Pancreas (tissue), 10 donors: ENCODE results near the gene CCBE1. TPM values are rescaled to one million over a fixed set of nuclear protein-coding genes. Genes with fewer than 3 reads are reported as not detected.
"Not testable (repeated sequence)": the region's sequence is repeated elsewhere in the genome, so short reads cannot be mapped to it uniquely, and the experiment has no call there.

Experiments used
- ATAC-seq, 4 donors: fragments of 200-7000 bp; cut with Tn5 transposase; one replicate each; pipeline versions ENCODE4 v1.8.0 to v1.9.1; 2020; ENCODE audit warnings: mild to moderate bottlenecking in 4 of 4, moderate library complexity in 4 of 4
- DNase-seq, 6 donors: peaks; one replicate each; pipeline ENCODE4 v3.0.0-alpha.2; 2020
- FAIRE-seq: peaks from 2 replicates; lab custom pipeline; 2012; peaks lifted over from hg19 to GRCh38; lab: Jason Lieb, UNC
- H3K27ac ChIP-seq, 4 donors: fragments of 200-600 bp; sonication (generic); 1 replicate in 3 of 4; 2 replicates in 1 of 4; pipeline versions ENCODE4 v1.5.0 to v1.8.0; 2020
- H3K27me3 ChIP-seq, 4 donors: fragments of 200-600 bp; one replicate each; pipeline ENCODE4 v1.8.0; 2021
- H3K36me3 ChIP-seq, 3 donors: fragments of 200-600 bp; sonication (generic) in 1 of 3; one replicate each; pipeline versions ENCODE4 v1.5.0 to v1.8.0; 2020 to 2021
- H3K4me1 ChIP-seq, 3 donors: fragments of 200-600 bp; one replicate each; pipeline ENCODE4 v1.8.0; 2021
- H3K4me3 ChIP-seq, 4 donors: fragments of 200-600 bp; sonication (generic) in 2 of 4; one replicate each; pipeline versions ENCODE4 v1.5.0 to v1.8.0; 2020 to 2021
- H3K9me3 ChIP-seq, 4 donors: fragments of 200-600 bp; one replicate each; pipeline ENCODE4 v1.8.0; 2021
- CTCF ChIP-seq, 4 donors: fragments of 200-600 bp; sonication (generic) in 3 of 4; IDR thresholded peaks; one replicate each; pipeline versions ENCODE4 v1.5.0 to v1.8.0; 2021; ENCODE audit warnings: antibody characterized with exemption in 4 of 4
- WGBS, 2 donors: extraction: QIAGEN DNeasy Blood & Tissue Kit; methylation state at CpG; one replicate each; pipeline ENCODE4 v1.1.7; 2013; 5-methylcytosine and 5-hydroxymethylcytosine counted together
- intact Hi-C, 3 donors: fragments of 100-400 bp; cut with DNase I; formaldehyde crosslinking; loops; one replicate each; pipeline versions ENCODE4 v1.11.1 to v1.14.2; 2022
- polyA plus RNA-seq, 2 donors: library from polyadenylated mRNA; stranded (reverse); fragments of 200-250 nt; gene quantifications; one replicate each; pipeline ENCODE4 v1.2.3, GENCODE V29; 2013
- total RNA-seq, 6 donors: library from RNA; stranded (reverse); fragmentation: NEBNext Ultra II Directional in 4 of 6; extraction: Animal tissue kit (Norgen Biotek cat#: 25700) in 4 of 6; gene quantifications; one replicate each; pipeline versions ENCODE4 v1.2.1 to v1.2.4, GENCODE V29; 2021 to 2023
- donor health status: healthy with polysubstance abuse.
- donor health status: DM: no; HTN: no; CAD: no; lungs with moderate emphysema.
- donor health status: DM: no; HTN: no; CAD: no.
- donor health status: control.
- donor health status: control.
- donor health status: Bipolar disorder and iron deficiency.
- donor health status: DM: yes; HTN: yes; CAD: no.
- donor health status: DM: no; HTN: no; CAD: no.
- donor health status: DM: no; HTN: no; CAD: no.
- donor health status: DM: yes; HTN: yes; CAD: no.

Gene CCBE1
- total and polyA plus RNA-seq, 8 donors, result 0.08 to 1.5 (median 0.59) TPM

GRCh38 chr18:59669872-59670657 is 27.2 kb downstream of the CCBE1 start:
- Histone ChIP-seq H3K4me3 (no peak overlapping the region), H3K36me3 (no peaks in the 10 kb centered on the region), H3K27ac (no peak overlapping the region), H3K4me1 (no peaks in the 10 kb centered on the region), H3K27me3 (no peaks in the 10 kb centered on the region), H3K9me3 (no peaks in the 10 kb centered on the region)
- DNase-seq (no peak), ATAC-seq (no peak), FAIRE-seq (no peak)
- TF ChIP-seq CTCF (IDR thresholded peaks at IDR 0.05), result no peak
- intact Hi-C loops, result no loop called here
- WGBS, 2 donors, result 68 to 75% methylated on average over 6 of the region's 6 CpGs

GRCh38 chr18:59667488-59667887 is 29.7 kb downstream of the CCBE1 start:
- Histone ChIP-seq H3K4me3 (no peak overlapping the region), H3K27ac (no peak overlapping the region), H3K9me3 (no peaks in the 10 kb centered on the region), H3K27me3 (no peaks in the 10 kb centered on the region), H3K36me3 (no peaks in the 10 kb centered on the region), H3K4me1 (no peaks in the 10 kb centered on the region)
- 68 to 86% methylated on average over 4 of the region's 4 CpGs for WGBS, 2 donors
- intact Hi-C loops, result no loop called here
- DNase-seq, result no peak
- ATAC-seq, result no peak
- TF ChIP-seq CTCF (IDR thresholded peaks at IDR 0.05), result no peak
- FAIRE-seq, result no peak

GRCh38 chr18:59666007-59666402 is 31.2 kb downstream of the CCBE1 start:
- H3K36me3 ChIP-seq, H3K27me3 ChIP-seq, H3K9me3 ChIP-seq, H3K4me1 ChIP-seq, H3K4me3 ChIP-seq, intact Hi-C loops, DNase-seq, FAIRE-seq, H3K27ac ChIP-seq, ATAC-seq: not testable (repeated sequence)
- WGBS, 2 donors, result 62 to 67% methylated on average over 9 of the region's 9 CpGs

- no peak for TF ChIP-seq CTCF (IDR thresholded peaks at IDR 0.05)
- WGBS, 2 donors, result 53 to 58% methylated on average over 12 of the region's 12 CpGs
- ATAC-seq (peak in 2 of 4 donors; percentile 30), FAIRE-seq (no peak), DNase-seq (no peak)
- no peaks in the 10 kb centered on the region for H3K9me3 ChIP-seq
- intact Hi-C loops, result no loop called here
- no peak overlapping the region for H3K4me3 ChIP-seq
- H3K4me1 ChIP-seq, result no peaks in the 10 kb centered on the region
- H3K27ac ChIP-seq, result no peak overlapping the region
- no peaks in the 10 kb centered on the region for H3K36me3 ChIP-seq
- H3K27me3 ChIP-seq, result no peaks in the 10 kb centered on the region
Measured at GRCh38 chr18:59665057-59666006, 31.9 kb downstream of the CCBE1 start.

- WGBS, 2 donors, result 70 to 87% methylated on average over 3 of the region's 3 CpGs
- H3K4me3 ChIP-seq, result no peak overlapping the region
Measured at GRCh38 chr18:59664329-59664728, 32.9 kb downstream of the CCBE1 start.

More at GRCh38 chr18:59664329-59664728, 32.9 kb downstream of the CCBE1 start:
- no peaks in the 10 kb centered on the region for H3K4me1 ChIP-seq
- ATAC-seq (no peak), FAIRE-seq (no peak), DNase-seq (no peak)
- no peak overlapping the region for H3K27ac ChIP-seq
- H3K27me3 ChIP-seq, result no peaks in the 10 kb centered on the region
- intact Hi-C loops, result no loop called here
- H3K9me3 ChIP-seq, result no peaks in the 10 kb centered on the region
- no peaks in the 10 kb centered on the region for H3K36me3 ChIP-seq
- TF ChIP-seq CTCF (IDR thresholded peaks at IDR 0.05), result no peak
